Stimulated activated CD4-positive, alpha-beta T cell treated with anti-CD3 and anti-CD28 coated beads, Interleukin-15, amount 100 ng/mL, for 48 hours (primary cell): ENCODE measurements around the gene EPB42.
"Not testable (repeated sequence)": the region's sequence is repeated elsewhere in the genome, so short reads cannot be mapped to it uniquely, and the experiment has no call there.

Experiments used
- DNase-seq, 2 donors: peaks; one replicate each; pipeline ENCODE4 v3.0.0-alpha.2; 2020; ENCODE audit warnings: low read depth in 2 of 2

EPB42 gene

GRCh38 chr15:43185157-43186002, 35.4 kb downstream of the EPB42 start, which contains the start of gene CCNDBP1:
Gene CCNDBP1 (plus strand): TSS chr15:43185403. CDS start chr15:43185499, 96 bp downstream.
- peak; percentile 82 to 91 for DNase-seq

- DNase-seq: no peak
Measured at GRCh38 chr15:43184407-43185124, 36.3 kb downstream of the EPB42 start.

- DNase-seq: no peak
Measured at GRCh38 chr15:43183270-43183669, 37.5 kb downstream of the EPB42 start.

GRCh38 chr15:43177147-43177546, 43.7 kb downstream of the EPB42 start:
- not testable (repeated sequence) for DNase-seq

DNA sequence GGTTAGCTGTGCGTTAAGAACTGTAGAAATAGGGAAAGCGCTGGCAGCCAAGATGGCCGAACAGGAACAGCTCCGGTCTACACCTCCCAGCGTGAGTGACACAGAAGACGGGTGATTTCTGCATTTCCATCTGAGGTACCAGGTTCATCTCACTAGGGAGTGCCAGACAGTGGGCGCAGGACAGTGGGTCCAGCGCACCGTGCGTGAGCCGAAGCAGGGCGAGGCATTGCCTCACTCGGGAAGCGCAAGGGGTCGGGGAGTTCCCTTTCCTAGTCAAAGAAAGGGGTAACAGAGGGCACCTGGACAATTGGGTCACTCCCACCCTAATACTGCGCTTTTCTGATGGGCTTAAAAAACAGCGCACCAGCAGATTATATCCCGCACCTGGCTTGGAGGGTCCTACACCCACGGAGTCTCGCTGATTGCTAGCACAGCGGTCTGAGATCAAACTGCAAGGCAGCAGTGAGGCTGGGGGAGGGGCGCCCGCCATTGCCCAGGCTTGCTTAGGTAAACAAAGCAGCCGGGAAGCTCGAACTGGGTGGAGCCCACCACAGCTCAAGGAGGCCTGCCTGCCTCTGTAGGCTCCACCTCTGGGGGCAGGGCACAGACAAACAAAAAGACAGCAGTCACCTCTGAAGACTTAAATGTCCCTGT, 45.0 kb downstream of the EPB42 start:
- DNase-seq: not testable (repeated sequence)

GRCh38 chr15:43169888-43170287, 50.9 kb downstream of the EPB42 start:
- no peak for DNase-seq

DNA sequence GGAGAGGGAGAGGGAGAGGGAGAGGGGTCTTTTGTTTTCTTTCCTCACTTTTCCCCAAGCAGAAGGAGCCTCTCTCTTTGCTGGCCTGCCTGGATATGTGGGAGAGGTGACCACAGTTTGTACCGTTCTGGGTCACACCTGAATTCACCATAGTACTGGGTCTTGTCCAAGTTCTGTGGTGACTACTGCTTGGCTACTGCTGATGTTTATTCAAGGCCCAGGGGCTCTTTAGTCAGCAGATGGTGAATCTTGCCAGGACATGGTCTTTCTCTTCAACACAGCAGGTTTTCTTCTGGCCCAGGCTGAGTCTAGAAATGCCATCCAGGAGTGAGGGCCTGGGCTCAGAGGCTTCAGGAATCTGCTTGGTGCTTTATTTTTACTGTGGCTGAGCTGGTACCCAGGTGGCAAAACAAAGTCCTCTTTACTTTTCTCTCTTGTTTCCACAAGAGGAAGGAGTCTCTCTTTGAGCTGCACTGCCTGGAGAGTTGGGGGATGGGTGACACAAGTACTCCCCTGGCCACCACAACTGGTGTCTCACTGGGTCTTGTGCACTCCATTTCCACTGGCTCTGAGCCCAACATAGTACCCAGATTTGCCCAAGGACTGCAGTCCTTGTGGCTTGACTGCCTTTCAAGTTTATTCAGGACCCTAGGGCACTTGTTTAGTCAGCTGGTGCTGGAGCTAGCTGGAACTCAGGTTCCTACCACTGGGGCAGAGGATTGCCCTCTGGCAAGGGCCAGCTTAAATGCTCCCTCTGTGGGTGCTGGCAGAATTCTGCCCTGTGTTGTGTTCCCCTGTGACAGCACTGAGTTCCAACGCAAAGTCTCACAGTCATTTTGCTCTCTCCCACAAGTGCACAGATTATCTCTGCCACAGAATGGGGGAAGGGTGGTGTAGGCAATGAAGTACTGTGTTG, 52.4 kb downstream of the EPB42 start:
- DNase-seq: no peak

DNA sequence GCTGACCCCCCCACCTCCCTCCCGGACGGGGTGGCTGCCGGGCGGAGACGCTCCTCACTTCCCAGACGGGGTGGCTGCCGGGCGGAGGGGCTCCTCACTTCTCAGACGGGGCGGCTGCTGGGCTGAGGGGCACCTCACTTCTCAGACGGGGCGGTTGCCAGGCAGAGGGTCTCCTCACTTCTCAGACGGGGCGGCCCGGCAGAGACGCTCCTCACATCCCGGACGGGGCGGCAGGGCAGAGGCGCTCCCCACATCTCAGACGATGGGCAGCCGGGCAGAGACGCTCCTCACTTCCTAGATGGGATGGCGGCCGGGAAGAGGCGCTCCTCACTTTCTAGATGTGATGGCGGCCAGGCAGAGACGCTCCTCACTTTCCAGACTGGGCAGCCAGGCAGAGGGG, 53.6 kb downstream of the EPB42 start:
- DNase-seq: not testable (repeated sequence)

DNA sequence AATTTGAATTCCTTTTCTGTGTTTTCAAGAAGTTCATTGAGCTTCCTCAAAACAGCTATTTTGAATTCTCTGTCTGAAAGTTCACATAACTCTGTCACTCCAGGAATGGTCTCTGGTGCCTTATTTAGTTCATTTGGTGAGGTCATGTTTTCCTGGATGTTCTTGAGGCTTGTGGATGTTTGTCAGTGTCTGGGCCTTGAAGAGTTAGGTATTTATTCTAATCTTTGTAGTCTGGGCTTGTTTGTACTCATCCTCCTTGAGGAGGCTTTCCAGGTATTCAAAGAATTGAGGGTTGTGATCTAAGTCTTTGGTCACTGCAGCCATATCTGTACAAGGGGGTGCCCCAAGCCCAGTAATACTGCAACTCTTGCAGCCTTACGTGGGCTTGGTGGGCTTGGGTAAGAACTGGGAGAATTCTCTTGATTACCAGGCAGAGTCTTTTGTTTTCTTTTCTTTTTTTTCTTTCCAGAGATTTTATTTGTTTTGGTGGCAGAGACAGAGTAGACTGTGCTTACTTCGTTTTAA, 55.0 kb downstream of the EPB42 start:
- no peak for DNase-seq

GRCh38 chr15:43153269-43153668, 67.5 kb downstream of the EPB42 start:
- no peak for DNase-seq

- DNase-seq: no peak
Measured at GRCh38 chr15:43151688-43152087, 69.1 kb downstream of the EPB42 start.

DNA sequence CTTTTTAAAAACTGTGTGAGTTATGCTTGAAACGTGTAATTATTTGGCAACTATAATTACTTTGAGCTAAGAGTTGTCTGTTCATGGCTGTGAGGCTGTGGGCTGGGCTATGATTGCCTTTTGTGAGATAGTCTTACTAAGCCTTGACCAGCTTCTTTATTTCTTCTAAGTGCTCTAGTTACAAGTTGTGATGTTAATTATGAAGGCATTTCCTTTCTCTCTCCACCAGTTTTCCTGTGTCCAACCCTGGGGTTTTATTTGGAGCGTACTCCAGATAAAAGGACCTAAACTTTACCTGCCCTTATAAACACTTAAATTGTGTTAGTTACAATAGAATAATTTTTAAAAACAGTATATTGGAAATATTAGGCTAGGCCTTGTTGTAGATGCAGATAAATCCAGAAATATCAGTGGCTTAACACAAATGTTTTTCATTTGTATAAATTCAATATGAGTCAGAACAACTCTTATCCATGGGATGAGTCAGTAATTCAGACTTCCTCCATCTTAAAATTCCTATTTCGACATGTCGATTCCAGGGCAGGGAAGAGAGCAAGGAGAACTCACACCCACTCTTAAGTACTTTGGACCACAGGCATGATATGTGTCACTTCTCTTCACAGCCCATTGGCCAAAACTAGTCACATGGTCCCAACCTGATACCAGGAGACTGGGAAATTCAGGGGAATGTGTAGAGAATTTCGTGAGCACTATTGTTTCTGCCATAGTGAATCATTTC, 70.5 kb downstream of the EPB42 start:
- DNase-seq: no peak
